ENCODE results near the gene CUEDC1. TPM values are rescaled to one million over a fixed set of nuclear protein-coding genes. Genes with fewer than 3 reads are reported as not detected.

Gene CUEDC1
- total and polyA plus RNA-seq, 2 of the 13 experiments (the other 11 are each of a cell fraction or from before 2014, with no cell fraction given): 7.4 to 12.9 TPM

DNA sequence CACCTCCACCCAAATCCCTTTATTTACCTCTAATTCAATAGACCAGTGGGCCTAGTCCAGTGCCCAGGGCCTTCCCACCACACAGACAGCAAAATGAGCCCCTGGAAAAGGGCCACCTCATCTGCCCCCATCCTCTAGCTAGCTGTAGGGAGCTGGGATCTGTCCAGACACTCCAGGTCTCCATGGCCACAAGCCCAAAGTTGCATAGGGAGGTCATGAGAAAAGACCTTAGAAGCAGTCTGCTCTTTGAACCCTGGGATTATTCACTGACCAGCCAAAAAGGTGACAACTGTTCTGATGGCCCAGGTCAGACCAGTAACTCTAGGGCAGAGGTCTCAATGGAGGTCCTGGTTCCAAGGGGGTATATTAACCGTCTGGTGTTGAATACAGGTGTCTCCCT lies 2.0 kb downstream of the CUEDC1 start (continued):
- TF ChIP-seq CEBPZ (IDR thresholded peaks at IDR 0.05; ENCODE audit: low read length) (no peak), ZNF317 (CRISPR knock-in tag; IDR thresholded peaks at IDR 0.05) (0 out of 2 replicates have a peak, but pooled peaks have one; percentile 11), MED1 (CRISPR knock-in tag; IDR thresholded peaks at IDR 0.05) (0 out of 2 replicates have a peak, but pooled peaks have one; percentile 26), ZNF615 (CRISPR knock-in tag; IDR thresholded peaks at IDR 0.05; ENCODE audit: borderline replicate concordance) (no peak), SPEN (CRISPR knock-in tag; IDR thresholded peaks at IDR 0.05; ENCODE audit: low read depth) (peak; percentile 70; the same call in 1 of the 2 replicates), TARDBP (CRISPR knock-in tag; IDR thresholded peaks at IDR 0.05) (0 out of 2 replicates have a peak, but pooled peaks have one; percentile 21), FOXM1 (CRISPR knock-in tag; IDR thresholded peaks at IDR 0.05) (no peak), ZNF543 (CRISPR knock-in tag; IDR thresholded peaks at IDR 0.05) (no peak), RFX5 (IDR thresholded peaks at IDR 0.05; ENCODE audit: low read depth, low read length) (no peak), ZHX1 (CRISPR knock-in tag; IDR thresholded peaks at IDR 0.05; ENCODE audit: low read depth) (no peak)
- TF ChIP-seq, protein P1, sequence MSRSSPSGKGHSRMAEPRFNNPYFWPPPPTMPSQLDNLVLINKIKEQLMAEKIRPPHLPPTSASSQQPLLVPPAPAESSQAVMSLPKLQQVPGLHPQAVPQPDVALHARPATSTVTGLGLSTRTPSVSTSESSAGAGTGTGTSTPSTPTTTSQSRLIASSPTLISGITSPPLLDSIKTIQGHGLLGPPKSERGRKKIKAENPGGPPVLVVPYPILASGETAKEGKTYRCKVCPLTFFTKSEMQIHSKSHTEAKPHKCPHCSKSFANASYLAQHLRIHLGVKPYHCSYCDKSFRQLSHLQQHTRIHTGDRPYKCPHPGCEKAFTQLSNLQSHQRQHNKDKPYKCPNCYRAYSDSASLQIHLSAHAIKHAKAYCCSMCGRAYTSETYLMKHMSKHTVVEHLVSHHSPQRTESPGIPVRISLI (CRISPR knock-in tag; IDR thresholded peaks at IDR 0.05; ENCODE audit: borderline replicate concordance): no peak
- TF ChIP-seq, protein P2, sequence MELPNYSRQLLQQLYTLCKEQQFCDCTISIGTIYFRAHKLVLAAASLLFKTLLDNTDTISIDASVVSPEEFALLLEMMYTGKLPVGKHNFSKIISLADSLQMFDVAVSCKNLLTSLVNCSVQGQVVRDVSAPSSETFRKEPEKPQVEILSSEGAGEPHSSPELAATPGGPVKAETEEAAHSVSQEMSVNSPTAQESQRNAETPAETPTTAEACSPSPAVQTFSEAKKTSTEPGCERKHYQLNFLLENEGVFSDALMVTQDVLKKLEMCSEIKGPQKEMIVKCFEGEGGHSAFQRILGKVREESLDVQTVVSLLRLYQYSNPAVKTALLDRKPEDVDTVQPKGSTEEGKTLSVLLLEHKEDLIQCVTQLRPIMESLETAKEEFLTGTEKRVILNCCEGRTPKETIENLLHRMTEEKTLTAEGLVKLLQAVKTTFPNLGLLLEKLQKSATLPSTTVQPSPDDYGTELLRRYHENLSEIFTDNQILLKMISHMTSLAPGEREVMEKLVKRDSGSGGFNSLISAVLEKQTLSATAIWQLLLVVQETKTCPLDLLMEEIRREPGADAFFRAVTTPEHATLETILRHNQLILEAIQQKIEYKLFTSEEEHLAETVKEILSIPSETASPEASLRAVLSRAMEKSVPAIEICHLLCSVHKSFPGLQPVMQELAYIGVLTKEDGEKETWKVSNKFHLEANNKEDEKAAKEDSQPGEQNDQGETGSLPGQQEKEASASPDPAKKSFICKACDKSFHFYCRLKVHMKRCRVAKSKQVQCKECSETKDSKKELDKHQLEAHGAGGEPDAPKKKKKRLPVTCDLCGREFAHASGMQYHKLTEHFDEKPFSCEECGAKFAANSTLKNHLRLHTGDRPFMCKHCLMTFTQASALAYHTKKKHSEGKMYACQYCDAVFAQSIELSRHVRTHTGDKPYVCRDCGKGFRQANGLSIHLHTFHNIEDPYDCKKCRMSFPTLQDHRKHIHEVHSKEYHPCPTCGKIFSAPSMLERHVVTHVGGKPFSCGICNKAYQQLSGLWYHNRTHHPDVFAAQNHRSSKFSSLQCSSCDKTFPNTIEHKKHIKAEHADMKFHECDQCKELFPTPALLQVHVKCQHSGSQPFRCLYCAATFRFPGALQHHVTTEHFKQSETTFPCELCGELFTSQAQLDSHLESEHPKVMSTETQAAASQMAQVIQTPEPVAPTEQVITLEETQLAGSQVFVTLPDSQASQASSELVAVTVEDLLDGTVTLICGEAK (IDR thresholded peaks at IDR 0.05): no peak
- TF ChIP-seq, protein P2 (CRISPR knock-in tag; IDR thresholded peaks at IDR 0.05): no peak

Measured in HepG2 (cell line).